DOHH2 (cell line): ENCODE measurements around the gene CDH4.

Source experiments
- CTCF ChIP-seq: fragments of 200-600 bp; sonication (generic); IDR thresholded peaks from one replicate; pipeline ENCODE4 v1.5.1; 2014; ENCODE audit warnings: antibody characterized with exemption, mild to moderate bottlenecking, low read depth, low read length; ENCODE audit not compliant: poor library complexity, severe bottlenecking
- EZH2phosphoT487 ChIP-seq: fragments of 200-600 bp; sonication (generic); IDR thresholded peaks from 2 replicates; pipeline ENCODE4 v1.6.1; 2017; ENCODE audit warnings: borderline replicate concordance, mild to moderate bottlenecking, antibody characterized with exemption, low read length, moderate library complexity, mixed read lengths

GRCh38 chr20:61604549-61604948 is 352.5 kb downstream of the CDH4 start:
- TF ChIP-seq CTCF (no peak), EZH2phosphoT487 (no peak)
